DND-41 (cell line): ENCODE measurements around the gene SPRY4.

Source experiments
- ATAC-seq: fragments of 200-7000 bp; cut with Tn5 transposase; 3 replicates; pipeline ENCODE4 v1.9.1; 2021; ENCODE audit warnings: low read depth; ENCODE audit not compliant: insufficient read depth
- DNase-seq: peaks from one replicate; pipeline ENCODE4 v3.0.0-alpha.2; 2020
- H2AFZ ChIP-seq: 2 replicates; pipeline ENCODE4 v1.6.0; 2012; ENCODE audit warnings: low read depth, low read length
- H3K27ac ChIP-seq: 2 replicates; pipeline ENCODE4 v1.5.1; 2012; ENCODE audit warnings: low read length, inconsistent platforms
- H3K27me3 ChIP-seq: fragments of 200-600 bp; sonication (generic); 2 replicates; pipeline ENCODE4 v1.6.0; 2012; ENCODE audit warnings: low read length, mild to moderate bottlenecking, inconsistent platforms; ENCODE audit not compliant: insufficient read depth, poor library complexity
- H3K36me3 ChIP-seq: 2 replicates; pipeline ENCODE4 v1.5.1; 2012; ENCODE audit warnings: low read length, inconsistent platforms; ENCODE audit not compliant: insufficient read depth
- H3K4me1 ChIP-seq: 2 replicates; pipeline ENCODE4 v1.5.1; 2012; ENCODE audit warnings: mild to moderate bottlenecking, low read length; ENCODE audit not compliant: insufficient read depth
- H3K4me2 ChIP-seq: 2 replicates; pipeline ENCODE4 v1.6.0; 2012; ENCODE audit warnings: mild to moderate bottlenecking, moderate library complexity, low read length, inconsistent platforms; ENCODE audit not compliant: insufficient read depth
- H3K4me3 ChIP-seq, 2 experiments: fragments of 200-600 bp in 1 of 2; shearing (Covaris generic) in 1 of 2; 2 replicates each; pipeline ENCODE4 v1.5.1; 2012 to 2016; ENCODE audit warnings: inconsistent platforms in 2 of 2, low read length in 2 of 2, mild to moderate bottlenecking in 2 of 2, low read depth in 1 of 2, moderate library complexity in 1 of 2
- H3K79me2 ChIP-seq: 2 replicates; pipeline ENCODE4 v1.6.0; 2012; ENCODE audit warnings: low read length, inconsistent platforms; ENCODE audit not compliant: insufficient read depth
- H3K9ac ChIP-seq: 2 replicates; pipeline ENCODE4 v1.6.0; 2012; ENCODE audit warnings: low read depth, mild to moderate bottlenecking, inconsistent platforms, low read length, moderate library complexity
- H3K9me3 ChIP-seq: 2 replicates; pipeline ENCODE4 v1.5.1; 2012; ENCODE audit warnings: low read length, moderate library complexity, mild to moderate bottlenecking, inconsistent platforms; ENCODE audit not compliant: insufficient read depth, severe bottlenecking
- H4K20me1 ChIP-seq: 2 replicates; pipeline ENCODE4 v1.6.0; 2012; ENCODE audit warnings: low read length; ENCODE audit not compliant: insufficient read depth
- EZH2 ChIP-seq: IDR thresholded peaks from 3 replicates; pipeline ENCODE4 v1.6.1; 2012; ENCODE audit warnings: borderline replicate concordance, low read depth, mild to moderate bottlenecking, moderate library complexity, low read length, inconsistent platforms; ENCODE audit not compliant: severe bottlenecking
- TF ChIP-seq, protein P1 (sequence below): IDR thresholded peaks from 2 replicates; pipeline ENCODE4 v1.5.1; 2012; ENCODE audit warnings: borderline replicate concordance, low read length, moderate library complexity, mild to moderate bottlenecking; ENCODE audit not compliant: poor library complexity, severe bottlenecking; ENCODE audit errors: extremely low read depth

SPRY4 gene

DNA sequence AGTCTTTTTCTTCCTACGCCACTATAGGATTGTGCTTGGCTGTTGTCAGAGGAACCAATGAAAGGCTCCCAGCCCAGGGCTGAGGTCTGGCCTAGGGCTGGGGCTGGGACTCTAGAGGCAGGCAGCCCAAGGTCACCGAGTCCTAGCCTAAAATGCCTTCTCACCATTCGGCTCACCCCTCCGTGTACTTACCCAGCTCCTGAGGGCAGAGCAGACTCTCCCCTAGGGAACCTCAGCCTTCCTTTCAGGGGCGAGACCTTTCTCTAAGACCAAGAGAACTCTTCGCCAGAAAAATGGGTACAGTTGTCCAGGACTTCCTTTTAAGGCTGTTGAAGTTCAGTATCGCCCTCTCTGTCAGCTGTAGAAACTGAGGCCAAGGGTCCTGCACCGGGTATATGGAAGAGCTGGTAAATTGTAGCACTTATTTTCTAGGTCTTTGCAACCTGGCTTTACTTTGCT, 1.7 kb upstream of the SPRY4 start:
- H3K4me3 ChIP-seq: no peak overlapping the region
- no peak overlapping the region for H3K27ac ChIP-seq
- no peak overlapping the region for H3K9ac ChIP-seq
- no peaks in the 10 kb centered on the region for H3K9me3 ChIP-seq
- no peak for DNase-seq
- H3K27me3 ChIP-seq: no peaks in the 10 kb centered on the region
- H3K4me2 ChIP-seq: no peak overlapping the region
- no peaks in the 10 kb centered on the region for H3K79me2 ChIP-seq
- ATAC-seq: no peak
- TF ChIP-seq EZH2: no peak
- TF ChIP-seq, protein P1, sequence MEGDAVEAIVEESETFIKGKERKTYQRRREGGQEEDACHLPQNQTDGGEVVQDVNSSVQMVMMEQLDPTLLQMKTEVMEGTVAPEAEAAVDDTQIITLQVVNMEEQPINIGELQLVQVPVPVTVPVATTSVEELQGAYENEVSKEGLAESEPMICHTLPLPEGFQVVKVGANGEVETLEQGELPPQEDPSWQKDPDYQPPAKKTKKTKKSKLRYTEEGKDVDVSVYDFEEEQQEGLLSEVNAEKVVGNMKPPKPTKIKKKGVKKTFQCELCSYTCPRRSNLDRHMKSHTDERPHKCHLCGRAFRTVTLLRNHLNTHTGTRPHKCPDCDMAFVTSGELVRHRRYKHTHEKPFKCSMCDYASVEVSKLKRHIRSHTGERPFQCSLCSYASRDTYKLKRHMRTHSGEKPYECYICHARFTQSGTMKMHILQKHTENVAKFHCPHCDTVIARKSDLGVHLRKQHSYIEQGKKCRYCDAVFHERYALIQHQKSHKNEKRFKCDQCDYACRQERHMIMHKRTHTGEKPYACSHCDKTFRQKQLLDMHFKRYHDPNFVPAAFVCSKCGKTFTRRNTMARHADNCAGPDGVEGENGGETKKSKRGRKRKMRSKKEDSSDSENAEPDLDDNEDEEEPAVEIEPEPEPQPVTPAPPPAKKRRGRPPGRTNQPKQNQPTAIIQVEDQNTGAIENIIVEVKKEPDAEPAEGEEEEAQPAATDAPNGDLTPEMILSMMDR: no peak
- H2AFZ ChIP-seq: no peak overlapping the region
- peaks cover 3% of the 10 kb centered on the region for H3K4me1 ChIP-seq
- H3K36me3 ChIP-seq: no peaks in the 10 kb centered on the region
- 0 out of 2 replicates have a peak, but pooled peaks cover 2% of the 10 kb centered on the region for H4K20me1 ChIP-seq

DNA sequence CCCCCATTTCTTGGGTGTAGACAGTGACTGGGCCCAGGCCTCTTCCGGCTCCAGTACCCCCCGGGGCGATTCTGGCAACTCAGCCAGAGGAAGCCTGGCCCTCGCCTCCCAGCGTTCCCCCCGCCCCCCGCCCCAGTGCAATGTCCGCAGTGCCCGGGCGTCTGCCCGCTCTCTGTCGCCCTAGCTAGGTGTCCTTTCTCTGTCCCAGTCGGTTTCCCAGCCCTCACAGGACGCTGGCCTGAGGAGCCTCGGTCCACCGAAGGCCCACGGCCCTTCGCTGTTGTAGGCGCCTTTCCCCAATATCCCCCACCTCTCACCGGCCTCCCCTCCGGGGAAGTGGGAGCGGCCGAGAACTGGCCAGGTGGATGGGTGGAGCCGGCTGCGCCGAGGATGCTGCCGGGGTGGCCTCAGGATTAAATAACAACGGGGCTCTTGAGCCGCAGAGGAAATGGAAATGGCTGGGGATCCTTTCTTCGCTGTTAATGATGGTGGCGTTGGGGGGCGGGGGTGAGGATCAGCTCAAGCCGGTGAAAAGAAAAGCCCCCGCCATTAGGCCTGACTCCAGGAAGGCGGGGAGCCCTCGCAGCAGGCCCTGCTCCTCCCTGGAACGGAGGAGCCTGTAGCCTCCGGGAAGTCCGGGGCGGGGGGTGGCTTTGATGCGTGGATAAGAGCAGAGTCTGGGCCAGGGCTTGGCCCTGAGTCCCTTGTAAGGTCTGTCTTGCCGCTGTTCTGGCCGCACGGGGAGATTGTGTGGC, 1.1 kb upstream of the SPRY4 start:
- no peaks in the 10 kb centered on the region for H3K27me3 ChIP-seq
- H3K9ac ChIP-seq: no peak overlapping the region
- no peaks in the 10 kb centered on the region for H3K9me3 ChIP-seq
- 0 out of 2 replicates have a peak, but pooled peaks cover 2% of the 10 kb centered on the region for H4K20me1 ChIP-seq
- no peak overlapping the region for H3K4me2 ChIP-seq
- no peaks in the 10 kb centered on the region for H3K79me2 ChIP-seq
- no peak overlapping the region for H3K4me3 ChIP-seq
- peaks cover 10% of the 10 kb centered on the region for H3K4me1 ChIP-seq
- H3K36me3 ChIP-seq: no peaks in the 10 kb centered on the region
- DNase-seq: no peak
- TF ChIP-seq, protein P1: no peak
- TF ChIP-seq EZH2: no peak
- no peak overlapping the region for H3K27ac ChIP-seq
- no peak overlapping the region for H2AFZ ChIP-seq
- no peak for ATAC-seq

- H2AFZ ChIP-seq: no peak overlapping the region
- H3K27ac ChIP-seq: no peak overlapping the region
- no peak overlapping the region for H3K9ac ChIP-seq
Measured at GRCh38 chr5:142324136-142324870, 518 bp downstream of the SPRY4 start.

More at GRCh38 chr5:142324136-142324870, 518 bp downstream of the SPRY4 start:
- ATAC-seq: no peak
- Histone ChIP-seq H3K36me3 (no peaks in the 10 kb centered on the region), H3K4me3 (no peak overlapping the region), H3K4me2 (no peak overlapping the region), H3K9me3 (no peaks in the 10 kb centered on the region), H3K79me2 (no peaks in the 10 kb centered on the region), H3K4me1 (peaks cover 26% of the 10 kb centered on the region), H3K27me3 (no peaks in the 10 kb centered on the region), H4K20me1 (0 out of 2 replicates have a peak, but pooled peaks cover 2% of the 10 kb centered on the region)
- no peak for DNase-seq
- no peak for TF ChIP-seq EZH2
- TF ChIP-seq, protein P1: no peak
